Measurements from ENCODE around the gene RARRES2. TPM values are rescaled to one million over a fixed set of nuclear protein-coding genes. Genes with fewer than 3 reads are reported as not detected.

Gene RARRES2
- total RNA-seq, 1 donor from 2014 or later: 144 TPM

DNA sequence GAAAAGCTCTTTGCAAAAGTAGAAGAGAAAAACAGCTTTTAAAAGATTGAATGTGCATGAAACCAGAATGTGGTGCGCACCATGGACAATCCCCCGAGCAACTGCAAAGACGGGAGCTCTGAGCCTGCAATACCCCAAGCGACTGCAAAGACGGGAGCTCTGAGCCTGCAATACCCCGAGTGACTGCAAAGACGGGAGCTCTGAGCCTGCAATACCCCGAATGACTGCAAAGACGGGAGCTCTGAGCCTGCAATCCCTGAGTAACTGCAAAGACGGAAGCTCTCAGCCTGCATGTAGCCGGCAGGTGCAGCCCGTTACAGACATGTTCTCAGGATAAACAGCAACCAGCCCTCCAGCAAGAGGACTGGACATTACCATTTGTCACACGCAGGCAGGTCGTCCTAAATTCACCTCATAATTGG, 43.9 kb upstream of the RARRES2 start:
- Histone ChIP-seq H3K36me3 (no peaks in the 10 kb centered on the region), H3K27me3 (ENCODE audit: low read depth) (no peaks in the 10 kb centered on the region), H3K4me1 (peaks cover 9% of the 10 kb centered on the region), H3K9me3 (no peaks in the 10 kb centered on the region), H3K4me3 (no peak overlapping the region), H3K27ac (no peak overlapping the region)
- intact Hi-C loops (cut with DNase I): no loop called here
- no peak for TF ChIP-seq CTCF (IDR thresholded peaks at IDR 0.05)
- ATAC-seq (no peak), DNase-seq (no peak)

GRCh38 chr7:150384406-150385301, 43.2 kb upstream of the RARRES2 start:
- Histone ChIP-seq H3K4me3 (no peak overlapping the region), H3K9me3 (no peaks in the 10 kb centered on the region), H3K27me3 (ENCODE audit: low read depth) (no peaks in the 10 kb centered on the region), H3K36me3 (no peaks in the 10 kb centered on the region), H3K27ac (no peak overlapping the region), H3K4me1 (peaks cover 16% of the 10 kb centered on the region)
- ATAC-seq (peak in 1 of 2 donors; percentile 12), DNase-seq (no peak)
- TF ChIP-seq CTCF (IDR thresholded peaks at IDR 0.05): no peak
- intact Hi-C loops (cut with DNase I): no loop called here

GRCh38 chr7:150383710-150384397, 42.4 kb upstream of the RARRES2 start:
- Histone ChIP-seq H3K27ac (no peak overlapping the region), H3K27me3 (ENCODE audit: low read depth) (no peaks in the 10 kb centered on the region), H3K4me1 (peaks cover 16% of the 10 kb centered on the region), H3K36me3 (no peaks in the 10 kb centered on the region), H3K4me3 (no peak overlapping the region), H3K9me3 (no peaks in the 10 kb centered on the region)
- DNase-seq: no peak
- no peak for TF ChIP-seq CTCF (IDR thresholded peaks at IDR 0.05)
- intact Hi-C loops (cut with DNase I): no loop called here
- ATAC-seq: no peak

GRCh38 chr7:150382844-150383225, 41.4 kb upstream of the RARRES2 start:
- intact Hi-C loops (cut with DNase I): no loop called here
- peaks cover 17% of the 10 kb centered on the region for H3K4me1 ChIP-seq
- H3K27ac ChIP-seq: no peak overlapping the region
- H3K27me3 ChIP-seq (ENCODE audit: low read depth): no peaks in the 10 kb centered on the region
- no peak overlapping the region for H3K4me3 ChIP-seq
- DNase-seq (no peak), ATAC-seq (no peak)
- H3K9me3 ChIP-seq: no peaks in the 10 kb centered on the region
- no peaks in the 10 kb centered on the region for H3K36me3 ChIP-seq
- TF ChIP-seq CTCF (IDR thresholded peaks at IDR 0.05): no peak

GRCh38 chr7:150382123-150382843, 40.9 kb upstream of the RARRES2 start:
- Histone ChIP-seq H3K4me3 (no peak overlapping the region), H3K9me3 (no peaks in the 10 kb centered on the region), H3K4me1 (peaks cover 22% of the 10 kb centered on the region), H3K27ac (no peak overlapping the region), H3K36me3 (no peaks in the 10 kb centered on the region), H3K27me3 (ENCODE audit: low read depth) (no peaks in the 10 kb centered on the region)
- intact Hi-C loops (cut with DNase I): no loop called here
- ATAC-seq: no peak
- no peak for DNase-seq
- TF ChIP-seq CTCF (IDR thresholded peaks at IDR 0.05): no peak

Measured in lower lobe of right lung (tissue), 2 donors.